Stimulated activated naive B cell treated with anti-CD40 and anti-IgM and Interleukin-4, amounts not matched to agents 10 μg/mL and 1 μg/mL and 100 μg/mL, for 72 hours (primary cell): Measurements from ENCODE around the gene RTCA.
"Not testable (repeated sequence)": the region's sequence is repeated elsewhere in the genome, so short reads cannot be mapped to it uniquely, and the experiment has no call there.

Experiments
- ATAC-seq, 2 donors: fragments of 150-1000 bp; cut with Tn5 transposase; replicated peaks; 2 replicates each; pipeline ENCODE4 v1.10.0; 2021; ENCODE audit warnings: moderate library complexity in 1 of 2
- DNase-seq: peaks from one replicate; pipeline ENCODE4 v3.0.0; 2021
- H3K27ac Mint-ChIP-seq: one replicate; pipeline ENCODE4 v1.8.0; 2022; ENCODE audit warnings: mild to moderate bottlenecking, mixed read lengths
- H3K27me3 Mint-ChIP-seq, 2 donors: one replicate each; pipeline ENCODE4 v1.8.0; 2022; ENCODE audit warnings: mixed read lengths in 2 of 2
- H3K36me3 Mint-ChIP-seq, 2 donors: one replicate each; pipeline ENCODE4 v1.8.0; 2022; ENCODE audit warnings: mixed read lengths in 2 of 2, mild to moderate bottlenecking in 1 of 2
- H3K4me1 Mint-ChIP-seq, 2 donors: one replicate each; pipeline ENCODE4 v1.8.0; 2022; ENCODE audit warnings: mixed read lengths in 2 of 2, mild to moderate bottlenecking in 1 of 2
- H3K4me3 Mint-ChIP-seq, 2 donors: one replicate each; pipeline ENCODE4 v1.8.0; 2022; ENCODE audit warnings: mild to moderate bottlenecking in 2 of 2, mixed read lengths in 2 of 2, moderate library complexity in 1 of 2
- H3K9me3 Mint-ChIP-seq, 2 donors: one replicate each; pipeline ENCODE4 v1.8.0; 2022; ENCODE audit warnings: mixed read lengths in 2 of 2, mild to moderate bottlenecking in 1 of 2

RTCA gene

GRCh38 chr1:100277866-100278265 is 11.8 kb downstream of the RTCA start:
- Mint-ChIP-seq H3K36me3 (peaks cover 38 to 49% of the 10 kb centered on the region in 2 donors), H3K27ac (no peak overlapping the region), H3K4me3 (no peak overlapping the region), H3K27me3 (no peaks in the 10 kb centered on the region), H3K4me1 (peaks cover 0 to 5% of the 10 kb centered on the region in 2 donors), H3K9me3 (no peaks in the 10 kb centered on the region)
- ATAC-seq (peak in 1 of 2 donors; percentile 42), DNase-seq (no peak)

DNA sequence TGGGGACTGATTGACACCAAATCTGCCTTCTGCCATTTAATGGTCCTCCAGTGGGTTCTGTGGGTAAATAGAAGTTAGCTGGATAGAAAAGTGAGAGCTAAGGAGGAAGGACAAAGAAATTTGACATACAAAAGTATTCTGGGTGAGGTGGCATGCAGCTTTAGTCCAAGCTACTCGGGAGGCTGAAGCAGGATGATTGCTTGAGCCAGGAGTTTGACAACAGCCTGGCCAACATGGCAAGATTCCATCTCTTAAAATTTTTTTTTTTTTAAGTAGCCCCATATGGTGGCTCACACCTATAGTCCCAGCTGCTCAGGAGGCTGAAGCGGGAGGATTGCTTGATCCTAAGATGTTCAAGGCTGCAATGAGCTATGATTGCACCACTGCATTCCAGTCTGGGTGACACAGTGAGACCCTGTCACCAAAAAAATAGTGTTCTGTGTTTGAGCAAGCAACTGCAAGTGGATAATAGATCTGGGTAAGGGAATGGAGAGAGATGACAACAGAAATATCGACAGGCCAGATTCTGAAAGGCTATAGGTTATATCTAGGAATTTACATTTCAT is 13.4 kb downstream of the RTCA start:
- no peak overlapping the region for H3K4me3 Mint-ChIP-seq
- ATAC-seq: no peak
- no peaks in the 10 kb centered on the region for H3K9me3 Mint-ChIP-seq
- H3K27ac Mint-ChIP-seq: no peak overlapping the region
- H3K4me1 Mint-ChIP-seq: no peaks in the 10 kb centered on the region
- no peaks in the 10 kb centered on the region for H3K27me3 Mint-ChIP-seq
- peaks cover 31 to 44% of the 10 kb centered on the region in 2 donors for H3K36me3 Mint-ChIP-seq
- DNase-seq: no peak

DNA sequence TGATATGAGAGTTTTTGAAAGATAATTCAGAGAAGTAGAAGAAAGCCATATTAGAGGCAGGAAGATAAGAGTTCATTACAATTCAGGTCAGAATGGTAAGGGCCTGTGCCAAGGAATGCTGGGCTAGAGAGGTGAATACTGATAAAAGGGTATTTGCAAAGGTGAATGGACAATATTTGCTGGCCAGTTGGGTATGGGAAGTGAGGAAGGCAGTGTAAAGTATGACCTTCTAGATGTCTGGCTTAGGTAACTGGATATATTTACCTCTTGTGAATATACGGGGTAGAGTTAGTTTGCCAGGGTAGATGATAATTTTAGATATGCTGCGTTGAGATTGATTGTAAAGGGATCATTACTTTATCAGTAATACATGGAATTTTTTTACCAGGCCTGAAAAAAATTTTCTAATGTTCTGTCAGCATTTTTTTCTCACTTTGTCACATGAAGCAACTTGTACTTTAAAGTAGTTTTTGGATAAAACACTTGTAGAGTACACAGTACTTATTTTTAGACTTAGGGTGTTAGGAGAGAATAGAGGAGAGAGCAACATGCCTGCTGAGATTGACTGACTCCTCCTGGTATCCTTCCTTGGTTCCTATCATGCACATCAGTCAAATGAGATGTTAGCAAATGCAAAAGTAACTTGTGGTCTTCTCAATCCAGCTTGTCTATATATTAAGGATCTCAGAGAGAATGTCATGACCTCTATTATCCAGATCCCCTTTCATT is 14.1 kb downstream of the RTCA start:
- DNase-seq (no peak), ATAC-seq (no peak)
- Mint-ChIP-seq H3K27me3 (no peaks in the 10 kb centered on the region), H3K4me1 (no peaks in the 10 kb centered on the region), H3K27ac (no peak overlapping the region), H3K36me3 (peaks cover 30 to 41% of the 10 kb centered on the region in 2 donors), H3K9me3 (no peaks in the 10 kb centered on the region), H3K4me3 (no peak overlapping the region)

- Mint-ChIP-seq H3K9me3 (no peaks in the 10 kb centered on the region), H3K27ac (no peak overlapping the region), H3K4me3 (no peak overlapping the region), H3K27me3 (no peaks in the 10 kb centered on the region), H3K4me1 (no peaks in the 10 kb centered on the region), H3K36me3 (peaks cover 21 to 32% of the 10 kb centered on the region in 2 donors)
- ATAC-seq: no peak
- DNase-seq: no peak
Observed at GRCh38 chr1:100284591-100284990, 18.6 kb downstream of the RTCA start.

GRCh38 chr1:100287162-100287561 is 21.1 kb downstream of the RTCA start:
- ATAC-seq (no peak), DNase-seq (no peak)
- Mint-ChIP-seq H3K27ac (no peak overlapping the region), H3K4me1 (no peaks in the 10 kb centered on the region), H3K27me3 (no peaks in the 10 kb centered on the region), H3K36me3 (peaks cover 15 to 25% of the 10 kb centered on the region in 2 donors), H3K9me3 (no peaks in the 10 kb centered on the region), H3K4me3 (no peak overlapping the region)

DNA sequence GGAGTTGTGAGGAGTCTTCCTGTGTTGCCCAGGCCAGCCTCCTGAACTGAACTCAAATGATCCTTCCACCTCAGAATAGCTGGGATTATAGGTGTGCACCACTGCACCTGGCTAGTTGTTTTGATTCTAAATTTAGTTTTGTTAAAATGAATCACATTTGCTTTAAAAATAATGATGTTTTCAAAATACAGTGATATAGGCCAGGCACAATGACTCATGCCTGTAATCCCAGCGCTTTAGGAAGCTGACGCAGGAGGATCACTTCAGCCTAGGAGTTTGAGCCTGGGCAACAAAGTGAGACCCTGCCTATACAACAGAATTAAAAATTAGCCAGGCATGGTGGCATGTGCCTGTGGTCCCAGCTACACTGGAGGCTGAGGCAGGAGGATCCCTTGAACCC is 24.3 kb downstream of the RTCA start:
- ATAC-seq (no peak), DNase-seq (no peak)
- Mint-ChIP-seq H3K27ac (no peak overlapping the region), H3K9me3 (no peaks in the 10 kb centered on the region), H3K4me3 (no peak overlapping the region), H3K27me3 (no peaks in the 10 kb centered on the region), H3K4me1 (no peaks in the 10 kb centered on the region), H3K36me3 (peaks cover 17 to 27% of the 10 kb centered on the region in 2 donors)

- Mint-ChIP-seq H3K27ac (peak overlapping the region; percentile 20), H3K36me3 (peaks cover 12 to 20% of the 10 kb centered on the region in 2 donors), H3K27me3 (no peaks in the 10 kb centered on the region), H3K4me3 (no peak overlapping the region), H3K9me3 (peaks cover 2 to 3% of the 10 kb centered on the region in 2 donors), H3K4me1 (no peaks in the 10 kb centered on the region)
- ATAC-seq (no peak), DNase-seq (no peak)
Observed at GRCh38 chr1:100292711-100293110, 26.7 kb downstream of the RTCA start.

- Mint-ChIP-seq H3K27me3 (no peaks in the 10 kb centered on the region), H3K4me3 (no peak overlapping the region), H3K36me3 (peaks cover 9 to 14% of the 10 kb centered on the region in 2 donors), H3K9me3 (peaks cover 2 to 3% of the 10 kb centered on the region in 2 donors), H3K27ac (no peak overlapping the region), H3K4me1 (no peaks in the 10 kb centered on the region)
- DNase-seq (no peak), ATAC-seq (no peak)
Observed at GRCh38 chr1:100296140-100296539, 30.1 kb downstream of the RTCA start.

- not testable (repeated sequence) for DNase-seq, ATAC-seq, H3K4me1 Mint-ChIP-seq, H3K27me3 Mint-ChIP-seq, H3K4me3 Mint-ChIP-seq, H3K9me3 Mint-ChIP-seq, H3K27ac Mint-ChIP-seq
- H3K36me3 Mint-ChIP-seq: peaks cover 9 to 14% of the 10 kb centered on the region in 2 donors
Observed at GRCh38 chr1:100296997-100297396, 31.0 kb downstream of the RTCA start.

DNA sequence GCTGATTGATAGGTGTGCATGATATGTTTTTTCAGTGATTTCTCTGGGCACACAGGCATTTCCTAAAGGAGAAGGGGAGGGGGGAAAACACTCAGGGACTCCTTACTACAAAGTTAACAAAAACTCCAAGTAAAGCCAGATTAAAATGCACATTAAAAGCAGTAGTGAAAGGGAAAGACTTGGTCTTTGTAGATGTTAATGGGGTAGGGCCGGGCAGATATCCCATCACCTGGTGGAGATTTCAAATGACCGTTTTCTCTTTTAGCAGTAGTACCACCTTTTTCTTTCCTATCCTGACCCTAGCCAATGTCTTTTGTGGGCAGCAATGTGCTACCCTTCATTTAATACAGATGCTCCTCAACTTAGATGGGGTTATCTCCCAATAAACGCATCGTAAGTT is 32.5 kb downstream of the RTCA start:
- Mint-ChIP-seq H3K36me3 (peaks cover 5 to 6% of the 10 kb centered on the region in 2 donors), H3K4me3 (no peak overlapping the region), H3K27me3 (no peaks in the 10 kb centered on the region), H3K27ac (no peak overlapping the region), H3K9me3 (peaks cover 2 to 3% of the 10 kb centered on the region in 2 donors), H3K4me1 (peaks cover 0 to 2% of the 10 kb centered on the region in 2 donors)
- DNase-seq (no peak), ATAC-seq (no peak)

DNA sequence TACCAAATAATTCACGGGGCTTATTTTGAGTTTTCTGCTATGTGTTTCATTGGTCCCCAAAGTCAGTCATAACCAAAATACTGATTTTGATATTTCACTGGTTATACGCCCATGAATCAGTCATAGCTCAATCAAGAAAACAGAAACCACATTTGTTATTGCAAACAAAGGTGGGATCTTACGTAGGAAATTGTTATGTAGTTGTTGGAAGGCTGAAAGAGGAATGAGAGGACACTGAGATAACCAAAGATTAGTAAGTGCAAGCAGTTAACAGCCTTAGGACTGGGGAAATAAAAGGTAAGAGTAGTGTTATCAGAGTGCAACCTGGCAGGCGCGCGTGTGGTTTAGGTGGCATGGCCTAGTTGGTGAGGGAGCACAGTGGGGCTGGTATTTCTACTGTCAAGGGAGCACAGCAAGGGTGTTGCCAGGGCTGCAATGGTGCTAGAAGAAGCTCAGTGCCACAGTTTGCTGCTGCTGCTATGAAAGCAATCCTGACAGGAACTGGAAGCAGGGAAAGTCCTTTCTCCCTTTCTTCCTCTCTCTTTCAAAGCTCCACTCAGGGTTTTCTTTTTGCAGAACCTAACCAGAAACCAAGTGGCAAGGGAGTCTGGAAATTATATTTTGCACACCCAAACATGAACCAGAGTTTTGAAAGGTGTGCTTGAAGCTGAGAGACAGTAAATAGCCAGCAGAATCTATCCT is 33.7 kb downstream of the RTCA start:
- no peaks in the 10 kb centered on the region for H3K27me3 Mint-ChIP-seq
- no peak overlapping the region for H3K4me3 Mint-ChIP-seq
- ATAC-seq (no peak), DNase-seq (no peak)
- H3K27ac Mint-ChIP-seq: no peak overlapping the region
- peaks cover 0 to 2% of the 10 kb centered on the region in 2 donors for H3K4me1 Mint-ChIP-seq
- H3K36me3 Mint-ChIP-seq: peaks cover 4 to 6% of the 10 kb centered on the region in 2 donors
- peaks cover 2 to 3% of the 10 kb centered on the region in 2 donors for H3K9me3 Mint-ChIP-seq

DNA sequence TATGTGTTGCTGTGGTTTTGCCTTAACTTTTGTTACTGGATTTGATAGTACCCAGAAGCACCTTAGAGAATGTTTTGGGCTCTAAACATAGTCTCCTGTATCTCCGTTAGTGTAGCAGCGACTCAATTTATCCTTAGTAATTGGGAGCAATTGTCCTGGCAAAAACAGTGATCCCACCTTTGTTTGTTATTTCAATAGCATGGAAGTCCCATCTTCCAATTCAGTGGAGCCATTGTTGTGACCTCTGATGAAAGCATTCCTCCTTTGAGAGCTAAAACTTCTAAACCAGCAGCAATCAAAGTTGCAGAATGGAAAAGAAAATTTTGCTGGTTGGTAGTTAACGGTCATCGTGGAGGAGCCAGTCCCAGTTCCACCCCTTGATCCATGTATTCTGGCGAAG is 34.7 kb downstream of the RTCA start:
- ATAC-seq: no peak
- H3K36me3 Mint-ChIP-seq: peaks cover 4 to 6% of the 10 kb centered on the region in 2 donors
- DNase-seq: no peak
- H3K27me3 Mint-ChIP-seq: no peaks in the 10 kb centered on the region
- H3K4me1 Mint-ChIP-seq: peaks cover 0 to 2% of the 10 kb centered on the region in 2 donors
- peaks cover 2 to 3% of the 10 kb centered on the region in 2 donors for H3K9me3 Mint-ChIP-seq
- H3K4me3 Mint-ChIP-seq: no peak overlapping the region
- H3K27ac Mint-ChIP-seq: no peak overlapping the region

DNA sequence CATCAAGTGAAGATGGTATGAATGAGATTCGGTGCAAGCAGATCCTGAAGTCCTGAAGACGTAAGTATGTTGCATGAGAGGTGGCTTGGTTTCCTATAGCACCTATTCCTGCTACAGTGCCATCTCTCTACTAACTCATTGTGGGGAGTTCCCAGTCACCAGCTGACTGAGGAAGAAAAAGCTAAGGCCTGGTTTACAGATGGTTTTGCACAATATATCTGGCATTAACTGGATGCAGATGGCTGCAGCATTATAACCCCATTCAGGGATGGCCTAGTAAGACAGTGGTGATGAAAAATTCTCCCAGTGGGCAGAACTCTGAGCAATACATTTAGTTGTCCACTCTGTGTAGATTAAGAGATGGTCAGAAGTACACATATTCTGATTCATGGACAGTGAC is 36.7 kb downstream of the RTCA start:
- H3K9me3 Mint-ChIP-seq: peaks cover 0 to 5% of the 10 kb centered on the region in 2 donors
- H3K27me3 Mint-ChIP-seq: no peaks in the 10 kb centered on the region
- no peak overlapping the region for H3K27ac Mint-ChIP-seq
- DNase-seq (no peak), ATAC-seq (no peak)
- no peak overlapping the region for H3K4me3 Mint-ChIP-seq
- H3K36me3 Mint-ChIP-seq: no peaks in the 10 kb centered on the region
- H3K4me1 Mint-ChIP-seq: peaks cover 0 to 2% of the 10 kb centered on the region in 2 donors

GRCh38 chr1:100304227-100304626 is 38.2 kb downstream of the RTCA start:
- Mint-ChIP-seq H3K9me3 (peaks cover 0 to 5% of the 10 kb centered on the region in 2 donors), H3K4me1 (peaks cover 0 to 2% of the 10 kb centered on the region in 2 donors), H3K27me3 (peaks cover 0 to 4% of the 10 kb centered on the region in 2 donors), H3K27ac (no peak overlapping the region), H3K36me3 (no peaks in the 10 kb centered on the region), H3K4me3 (no peak overlapping the region)
- no peak for DNase-seq
- ATAC-seq: no peak

DNA sequence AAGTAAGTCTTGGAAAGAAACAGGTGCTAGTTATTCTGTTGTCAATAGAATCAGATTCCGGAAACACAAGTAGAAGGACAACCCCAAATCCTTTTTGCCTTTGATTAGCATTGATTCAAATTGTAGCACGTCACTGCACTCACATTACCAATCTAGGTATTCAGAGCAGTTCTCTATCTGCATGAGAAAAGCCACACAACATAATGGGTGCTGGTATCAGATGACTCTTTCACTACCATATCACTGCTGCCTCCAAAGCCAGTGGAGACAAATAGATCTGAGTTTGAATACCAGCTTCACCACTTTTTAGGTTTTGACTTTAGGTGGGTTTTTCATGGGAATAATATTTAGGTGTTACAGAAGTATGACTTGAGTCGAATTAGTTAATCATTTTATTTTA is 38.9 kb downstream of the RTCA start:
- Mint-ChIP-seq H3K4me3 (no peak overlapping the region), H3K36me3 (no peaks in the 10 kb centered on the region), H3K9me3 (peaks cover under 1 to 5% of the 10 kb centered on the region in 2 donors), H3K27me3 (peaks cover 0 to 4% of the 10 kb centered on the region in 2 donors), H3K4me1 (peaks cover 0 to 2% of the 10 kb centered on the region in 2 donors), H3K27ac (no peak overlapping the region)
- ATAC-seq: no peak
- no peak for DNase-seq
